ENCODE results near the gene UHMK1.
"Not testable (repeated sequence)": the region's sequence is repeated elsewhere in the genome, so short reads cannot be mapped to it uniquely, and the experiment has no call there.

The UHMK1 gene

DNA sequence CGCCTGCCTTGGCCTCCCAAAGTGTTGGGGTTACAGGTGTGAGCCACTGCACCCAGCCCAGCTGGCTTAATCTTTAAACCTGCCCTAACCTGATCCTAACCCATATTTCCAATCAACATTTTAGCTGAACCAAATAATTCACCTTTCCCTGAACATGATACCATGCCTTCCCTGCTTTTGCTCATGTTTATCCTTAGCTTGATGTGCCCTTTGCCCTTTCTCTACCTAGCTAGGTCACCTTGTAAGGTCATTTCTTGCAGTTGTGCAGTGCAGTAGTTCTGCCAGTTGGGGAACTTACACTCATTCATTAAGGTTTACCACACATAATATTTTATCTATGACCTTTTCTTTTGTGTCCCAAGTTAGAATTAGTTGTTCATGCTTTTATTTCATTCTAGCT lies 69.3 kb downstream of the UHMK1 start:
- DNase-seq (ENCODE audit: low read depth), result no peak

DNA sequence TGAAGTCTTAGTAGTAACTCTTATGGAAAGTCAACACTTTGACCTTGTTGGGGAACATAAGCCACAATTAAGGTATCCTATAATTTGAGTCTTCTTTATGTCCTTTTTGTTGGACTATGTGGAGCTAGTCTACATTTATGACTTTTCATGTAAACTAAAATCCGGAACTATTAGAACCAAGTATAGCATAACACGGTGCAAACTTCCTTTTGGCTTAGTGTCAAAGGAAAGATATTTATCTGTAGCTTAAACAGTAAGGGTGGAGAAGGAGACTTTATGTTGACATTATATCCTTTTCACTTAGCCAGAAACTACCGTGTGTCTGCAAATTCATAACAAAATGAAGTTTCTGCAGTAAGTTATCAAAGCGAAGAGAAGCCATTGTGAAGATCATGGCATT lies 71.2 kb downstream of the UHMK1 start:
- no peak for DNase-seq (ENCODE audit: low read depth)

DNA sequence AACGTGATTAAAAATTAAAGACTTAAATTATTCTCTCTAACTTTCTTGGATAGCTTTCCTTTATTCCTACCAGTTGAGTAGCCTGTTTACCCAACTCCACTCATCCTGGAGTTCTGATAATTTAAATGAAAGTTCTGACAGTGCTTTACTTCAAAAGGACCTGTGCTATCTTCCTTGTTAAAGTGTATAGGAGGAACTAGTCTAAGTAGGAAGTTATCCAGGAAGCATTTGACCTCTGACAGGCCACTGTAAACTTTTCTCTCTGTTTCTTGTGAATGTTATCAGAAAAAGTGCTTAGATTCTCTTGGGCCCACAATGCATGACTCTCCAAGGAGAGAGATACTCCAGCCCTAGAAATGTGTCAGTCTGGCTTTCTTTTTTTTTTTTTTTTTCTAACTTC lies 73.1 kb downstream of the UHMK1 start:
- no peak for DNase-seq (ENCODE audit: low read depth)

DNA sequence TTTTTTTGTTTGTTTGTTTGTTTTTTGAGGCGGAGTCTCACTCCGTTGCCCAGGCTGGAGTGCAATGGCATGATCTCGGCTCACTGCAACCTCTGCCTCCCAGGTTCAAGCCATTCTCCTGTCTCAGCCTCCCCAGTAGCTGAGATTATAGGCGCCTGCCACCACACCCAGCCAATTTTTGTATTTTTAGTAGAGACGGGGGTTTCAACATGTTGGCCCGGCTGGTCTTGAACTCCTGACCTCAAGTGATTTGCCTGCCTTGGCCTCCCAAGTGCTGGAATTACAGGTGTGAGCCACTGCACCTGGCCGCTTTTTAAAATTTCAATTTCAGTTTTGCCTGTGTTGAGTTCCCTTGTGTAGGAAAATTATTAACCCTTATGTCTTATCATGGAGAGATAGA lies 73.5 kb downstream of the UHMK1 start:
- not testable (repeated sequence) for DNase-seq (ENCODE audit: low read depth)

DNA sequence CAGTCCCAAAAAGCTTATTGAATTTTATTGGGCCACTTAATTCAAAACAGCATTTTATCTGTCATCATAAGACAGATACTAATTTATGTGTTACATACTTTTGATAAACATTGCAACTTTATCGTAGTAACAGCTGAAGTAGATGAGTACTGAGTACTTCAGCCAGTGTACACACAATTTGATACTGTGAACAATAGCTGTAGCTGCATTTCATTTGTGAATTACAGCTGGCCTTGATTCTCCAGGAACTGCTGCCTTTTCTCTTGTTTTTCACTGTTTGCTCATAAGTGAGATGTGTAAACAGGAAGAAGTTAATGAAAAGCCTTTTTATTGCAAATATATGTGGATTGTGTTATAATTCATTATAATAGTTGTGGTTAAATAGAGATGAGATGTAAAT lies 74.1 kb downstream of the UHMK1 start:
- DNase-seq (ENCODE audit: low read depth), result no peak

- DNase-seq (ENCODE audit: low read depth), result no peak
Measured at GRCh38 chr1:162573136-162573535, 75.5 kb downstream of the UHMK1 start.

DNA sequence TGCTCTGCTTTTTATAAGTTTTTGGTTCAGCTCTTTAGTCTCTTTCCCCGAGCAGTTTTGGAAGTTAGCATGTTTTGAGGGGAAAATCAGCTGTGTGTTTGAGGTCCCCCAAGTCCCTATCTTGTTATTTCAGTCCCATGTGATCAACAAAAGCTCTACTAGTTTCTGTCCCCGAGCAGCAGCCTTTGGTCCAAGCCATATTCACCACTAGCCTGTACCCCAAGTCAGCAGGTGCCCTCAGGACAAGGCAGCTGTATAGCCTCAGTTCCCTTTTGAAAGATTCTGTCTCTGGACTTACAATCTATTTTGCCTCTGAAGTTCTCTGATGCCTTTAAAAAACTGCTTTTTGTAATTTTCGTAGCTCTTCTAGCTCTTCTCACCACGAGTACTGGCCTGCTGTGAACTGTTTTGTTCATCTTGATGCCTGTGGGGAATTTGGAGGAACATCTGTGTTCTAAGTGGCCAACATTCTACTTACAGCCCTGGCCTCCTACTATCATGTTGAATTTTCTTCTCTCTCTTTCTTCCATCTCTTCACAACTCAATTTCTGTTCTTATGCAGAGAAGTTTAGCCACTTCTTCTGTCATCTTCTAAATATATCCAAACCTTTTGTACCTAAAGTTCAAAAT lies 80.6 kb downstream of the UHMK1 start:
- DNase-seq (ENCODE audit: low read depth), result no peak

DNA sequence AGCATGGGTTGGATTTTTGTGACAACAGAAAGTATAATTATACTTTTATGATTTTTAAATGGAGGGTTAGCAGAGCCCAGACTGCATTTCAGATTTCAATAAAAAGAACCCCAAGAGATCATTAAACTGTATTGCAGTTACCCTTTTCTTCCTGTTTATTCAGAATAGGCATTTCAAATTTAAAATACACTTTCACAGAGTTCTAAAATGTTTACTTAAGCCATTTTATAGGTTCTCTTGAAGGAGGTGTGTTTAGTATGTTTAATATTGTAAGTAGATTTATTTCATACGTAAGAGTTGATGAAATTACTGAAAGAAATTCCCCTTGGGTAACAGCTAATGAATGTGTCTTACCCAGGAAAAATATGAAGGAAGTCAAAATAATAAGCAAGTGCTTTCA lies 81.3 kb downstream of the UHMK1 start:
- no peak for DNase-seq (ENCODE audit: low read depth)

Data from stimulated activated CD8-positive, alpha-beta memory T cell treated with anti-CD3 and anti-CD28 coated beads, Interleukin-15, amount 100 ng/mL, for 1 hour (primary cell).